AG08396 (cell line): ENCODE data around the gene CPNE1.

Experiments
- DNase-seq: peaks from one replicate; pipeline ENCODE4 v3.0.0; 2012; ENCODE audit warnings: low spot score, mixed read lengths

CPNE1 gene

GRCh38 chr20:35620818-35621559 lies 43.7 kb downstream of the CPNE1 start:
- no peak for DNase-seq

- peak; percentile 84 for DNase-seq
Measured at GRCh38 chr20:35619196-35620095, 45.3 kb downstream of the CPNE1 start.

- DNase-seq = no peak
Measured at GRCh38 chr20:35618263-35619131, 46.2 kb downstream of the CPNE1 start.

- DNase-seq = peak; percentile 50
Measured at GRCh38 chr20:35617397-35618262, 47.1 kb downstream of the CPNE1 start.

GRCh38 chr20:35616465-35617396 lies 48.0 kb downstream of the CPNE1 start:
- DNase-seq = peak; percentile 88

- peak; percentile 100 for DNase-seq
Measured at GRCh38 chr20:35615667-35616464, 48.8 kb downstream of the CPNE1 start, which contains the start of gene SPAG4. SPAG4 (plus strand) TSS chr20:35615829; CDS start chr20:35616004, 175 bp downstream.

- DNase-seq = no peak
Measured at GRCh38 chr20:35611482-35611881, 53.2 kb downstream of the CPNE1 start.

- DNase-seq = no peak
Measured at GRCh38 chr20:35610833-35611427, 53.8 kb downstream of the CPNE1 start.

- DNase-seq = no peak
Measured at GRCh38 chr20:35607003-35607735, 57.5 kb downstream of the CPNE1 start.

- DNase-seq = no peak
Measured at GRCh38 chr20:35606127-35606526, 58.6 kb downstream of the CPNE1 start.

GRCh38 chr20:35604449-35604747 lies 60.3 kb downstream of the CPNE1 start:
- no peak for DNase-seq

- DNase-seq = no peak
Measured at GRCh38 chr20:35603695-35604448, 60.8 kb downstream of the CPNE1 start.

- DNase-seq = no peak
Measured at GRCh38 chr20:35602851-35603495, 61.7 kb downstream of the CPNE1 start.

- DNase-seq = no peak
Measured at GRCh38 chr20:35601990-35602389, 62.7 kb downstream of the CPNE1 start.

GRCh38 chr20:35600993-35601973 lies 63.4 kb downstream of the CPNE1 start:
- peak; percentile 84 for DNase-seq
